ENCODE measurements around the gene KDM4C. TPM values are rescaled to one million over a fixed set of nuclear protein-coding genes. Genes with fewer than 3 reads are reported as not detected.
A peak's percentile ranks its signal among the peaks of the same experiment; 100 is the strongest.
"Not testable (repeated sequence)": the region's sequence is repeated elsewhere in the genome, so short reads cannot be mapped to it uniquely, and the experiment has no call there.

The KDM4C gene
- total and polyA plus RNA-seq, 10 donors = 11.1 to 85.5 (median 61.9) TPM

- TF ChIP-seq, protein P1, sequence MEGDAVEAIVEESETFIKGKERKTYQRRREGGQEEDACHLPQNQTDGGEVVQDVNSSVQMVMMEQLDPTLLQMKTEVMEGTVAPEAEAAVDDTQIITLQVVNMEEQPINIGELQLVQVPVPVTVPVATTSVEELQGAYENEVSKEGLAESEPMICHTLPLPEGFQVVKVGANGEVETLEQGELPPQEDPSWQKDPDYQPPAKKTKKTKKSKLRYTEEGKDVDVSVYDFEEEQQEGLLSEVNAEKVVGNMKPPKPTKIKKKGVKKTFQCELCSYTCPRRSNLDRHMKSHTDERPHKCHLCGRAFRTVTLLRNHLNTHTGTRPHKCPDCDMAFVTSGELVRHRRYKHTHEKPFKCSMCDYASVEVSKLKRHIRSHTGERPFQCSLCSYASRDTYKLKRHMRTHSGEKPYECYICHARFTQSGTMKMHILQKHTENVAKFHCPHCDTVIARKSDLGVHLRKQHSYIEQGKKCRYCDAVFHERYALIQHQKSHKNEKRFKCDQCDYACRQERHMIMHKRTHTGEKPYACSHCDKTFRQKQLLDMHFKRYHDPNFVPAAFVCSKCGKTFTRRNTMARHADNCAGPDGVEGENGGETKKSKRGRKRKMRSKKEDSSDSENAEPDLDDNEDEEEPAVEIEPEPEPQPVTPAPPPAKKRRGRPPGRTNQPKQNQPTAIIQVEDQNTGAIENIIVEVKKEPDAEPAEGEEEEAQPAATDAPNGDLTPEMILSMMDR (IDR thresholded peaks at IDR 0.05 in 8 of 11, conservative IDR thresholded peaks at IDR 0.05 in 3 of 11) = no peak
- TF ChIP-seq POLR2AphosphoS5 (IDR thresholded peaks at IDR 0.05) = no peak
- TF ChIP-seq POLR2A (IDR thresholded peaks at IDR 0.05) = no peak
- 83 to 99% (median 92%) methylated on average over 3 of the region's 3 CpGs for WGBS, 5 donors
- Histone ChIP-seq H3K4me1 (peaks cover 0 to 17% (median 11%) of the 10 kb centered on the region in 6 donors), H3K27me3 (replicated peaks in 1 of 7) (peaks cover 0 to 7% (median 0%) of the 10 kb centered on the region in 7 donors), H3K27ac (no peak overlapping the region), H3K4me3 (no peak overlapping the region), H3K36me3 (no peaks in the 10 kb centered on the region), H3K9me3 (peaks cover 0 to 13% (median 4%) of the 10 kb centered on the region in 8 donors)
- intact Hi-C loops (cut with DNase I; ENCODE audit: low total_unique reads) = no loop called here
- DNase-seq = no peak
Observed at GRCh38 chr9:6712041-6712440, 45.7 kb upstream of the KDM4C start.

DNA sequence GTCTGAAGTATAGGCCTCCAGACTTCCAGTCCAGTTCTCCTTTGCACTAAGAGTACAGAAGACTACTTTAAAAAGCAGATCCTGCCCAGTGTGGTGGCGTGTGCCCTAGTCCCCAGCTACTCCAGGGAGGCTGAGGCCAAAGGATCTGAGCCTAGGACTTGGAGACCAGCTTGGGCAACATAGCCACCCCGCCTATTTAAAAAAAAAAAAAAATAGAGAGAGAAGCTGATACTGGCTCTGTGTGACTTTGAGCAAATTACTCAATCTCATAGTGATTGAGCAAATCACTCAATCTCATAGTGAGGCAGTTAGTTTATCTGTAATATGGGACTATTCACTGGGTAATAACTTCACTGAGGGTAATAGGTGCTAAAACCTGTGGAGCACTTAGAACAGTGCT lies 43.6 kb upstream of the KDM4C start:
- Histone ChIP-seq H3K9me3 (peaks cover 0 to 3% (median 0%) of the 10 kb centered on the region in 8 donors), H3K27ac (no peak overlapping the region), H3K36me3 (no peaks in the 10 kb centered on the region), H3K4me1 (peaks cover 0 to 17% (median 11%) of the 10 kb centered on the region in 6 donors), H3K27me3 (replicated peaks in 1 of 7) (peaks cover 0 to 7% (median 0%) of the 10 kb centered on the region in 7 donors), H3K4me3 (no peak overlapping the region)
- WGBS, 5 donors = 69 to 93% (median 88%) methylated on average over 2 of the region's 2 CpGs
- TF ChIP-seq POLR2A (IDR thresholded peaks at IDR 0.05) (no peak), POLR2AphosphoS5 (IDR thresholded peaks at IDR 0.05) (no peak)
- TF ChIP-seq, protein P1 (IDR thresholded peaks at IDR 0.05 in 8 of 11, conservative IDR thresholded peaks at IDR 0.05 in 3 of 11) = no peak
- no peak for DNase-seq
- intact Hi-C loops (cut with DNase I; ENCODE audit: low total_unique reads) = no loop called here

- H3K27me3 ChIP-seq (replicated peaks in 1 of 7); intact Hi-C loops (cut with DNase I; ENCODE audit: low total_unique reads): not testable (repeated sequence)
- peaks cover 0 to 17% (median 11%) of the 10 kb centered on the region in 6 donors for H3K4me1 ChIP-seq
Observed at GRCh38 chr9:6715153-6715754, 42.5 kb upstream of the KDM4C start.

DNA sequence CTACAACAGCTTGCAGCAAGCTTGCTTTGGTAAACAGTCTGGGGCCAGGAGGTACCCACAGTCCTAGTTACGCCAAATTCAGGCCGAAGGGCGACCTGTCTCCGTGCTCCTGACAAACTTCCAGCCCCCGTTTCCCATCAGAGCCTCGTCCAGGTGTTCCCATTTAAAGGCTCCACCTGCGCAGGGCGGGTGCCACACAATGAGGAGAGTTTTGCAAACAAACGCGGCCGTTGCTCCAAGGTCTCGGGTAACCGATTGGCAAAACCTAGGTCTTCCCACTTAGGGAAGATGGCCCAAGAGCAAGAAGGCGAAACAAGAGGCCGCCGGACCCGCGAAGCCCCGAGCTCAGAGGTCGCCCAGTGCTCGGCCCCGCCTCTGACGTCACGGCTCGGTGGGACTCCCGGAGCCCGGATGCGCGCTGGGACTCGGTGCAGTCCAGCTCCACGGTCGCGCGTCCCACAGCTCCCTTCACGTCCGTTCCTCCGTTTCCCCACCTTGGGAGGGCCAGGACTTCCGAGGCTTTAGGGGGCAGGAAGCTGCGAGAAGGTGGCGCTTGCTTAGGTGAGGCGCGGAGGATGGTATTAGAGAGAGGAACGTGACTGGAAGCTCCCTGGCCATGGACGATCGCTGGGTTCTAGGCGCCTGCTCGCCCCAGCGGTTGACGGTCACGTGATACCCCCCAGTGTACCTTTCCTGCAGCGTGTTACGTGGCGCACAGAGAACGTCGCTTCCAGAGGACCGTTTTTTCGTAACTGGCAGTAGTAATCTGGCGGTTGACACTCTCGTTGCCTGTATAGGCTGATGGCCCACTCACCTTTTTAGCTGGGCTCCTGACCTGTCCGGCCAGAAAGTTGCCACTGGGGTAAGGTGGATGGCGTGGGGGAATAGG lies 41.8 kb upstream of the KDM4C start:
- Histone ChIP-seq H3K4me1 (peaks cover 0 to 17% (median 11%) of the 10 kb centered on the region in 6 donors), H3K27ac (peak overlapping the region in 7 of 8 donors; percentile 48 to 81 (median 72)), H3K4me3 (peak overlapping the region; percentile 27 to 66 (median 40)), H3K36me3 (no peaks in the 10 kb centered on the region), H3K27me3 (replicated peaks in 1 of 7) (peaks cover 0 to 7% (median 0%) of the 10 kb centered on the region in 7 donors), H3K9me3 (no peaks in the 10 kb centered on the region)
- peak; percentile 88 for DNase-seq
- TF ChIP-seq POLR2A (IDR thresholded peaks at IDR 0.05) (peak in 1 of 3 donors; percentile 33), POLR2AphosphoS5 (IDR thresholded peaks at IDR 0.05) (peak; percentile 86 to 91 (median 88))
- TF ChIP-seq, protein P1 (IDR thresholded peaks at IDR 0.05 in 8 of 11, conservative IDR thresholded peaks at IDR 0.05 in 3 of 11) = peak in 1 of 11 experiments; percentile 4
- 21 to 50% (median 30%) methylated on average over 36 to 61 of the region's 61 CpGs for WGBS, 5 donors
- intact Hi-C loops (cut with DNase I; ENCODE audit: low total_unique reads) = no loop called here

More at GRCh38 chr9:6715153-6715754, 42.5 kb upstream of the KDM4C start:
- DNase-seq, H3K36me3 ChIP-seq, H3K9me3 ChIP-seq: not testable (repeated sequence)
- 88 to 95% (median 92%) methylated on average over 28 of the region's 28 CpGs for WGBS, 5 donors
- H3K4me3 ChIP-seq = peak overlapping the region in 5 of 8 donors; percentile 36 to 66 (median 46)
- peak overlapping the region in 3 of 8 donors; percentile 72 to 80 (median 75) for H3K27ac ChIP-seq
